Measurements from ENCODE around the gene CRACR2B.

CRACR2B gene

GRCh38 chr11:827146-827896 is 398 bp upstream of the CRACR2B start (continued):
- TF ChIP-seq SCRT2 (tag by site-specific recombination; IDR thresholded peaks at IDR 0.05) (peak; percentile 58), ZNF48 (tag by site-specific recombination; IDR thresholded peaks at IDR 0.05) (no peak), ZNF324 (tag by site-specific recombination; IDR thresholded peaks at IDR 0.05) (0 out of 2 replicates have a peak, but pooled peaks have one; percentile 29), ZBTB20 (tag by site-specific recombination; IDR thresholded peaks at IDR 0.05) (peak; percentile 80), ZNF555 (tag by site-specific recombination; conservative IDR thresholded peaks at IDR 0.05) (no peak), PATZ1 (tag by site-specific recombination; IDR thresholded peaks at IDR 0.05) (peak; percentile 72), ZNF600 (tag by site-specific recombination; IDR thresholded peaks at IDR 0.05) (peak; percentile 87), ZBTB44 (tag by site-specific recombination; IDR thresholded peaks at IDR 0.05) (no peak), ZNF629 (tag by site-specific recombination; IDR thresholded peaks at IDR 0.05) (no peak), ZNF366 (tag by site-specific recombination; conservative IDR thresholded peaks at IDR 0.05) (0 out of 2 replicates have a peak, but pooled peaks have one; percentile 37), ZNF37A (tag by site-specific recombination; IDR thresholded peaks at IDR 0.05) (no peak), ZFHX2 (tag by site-specific recombination; conservative IDR thresholded peaks at IDR 0.05) (peak; percentile 26; the same call in 1 of the 2 replicates), ZBTB1 (tag by site-specific recombination; IDR thresholded peaks at IDR 0.05) (no peak), GLIS2 (tag by site-specific recombination; IDR thresholded peaks at IDR 0.05) (peak; percentile 61), FEZF1 (tag by site-specific recombination; IDR thresholded peaks at IDR 0.05) (no peak), KLF1 (tag by site-specific recombination; IDR thresholded peaks at IDR 0.05) (0 out of 2 replicates have a peak, but pooled peaks have one; percentile 11)
- TF ChIP-seq, protein P1, sequence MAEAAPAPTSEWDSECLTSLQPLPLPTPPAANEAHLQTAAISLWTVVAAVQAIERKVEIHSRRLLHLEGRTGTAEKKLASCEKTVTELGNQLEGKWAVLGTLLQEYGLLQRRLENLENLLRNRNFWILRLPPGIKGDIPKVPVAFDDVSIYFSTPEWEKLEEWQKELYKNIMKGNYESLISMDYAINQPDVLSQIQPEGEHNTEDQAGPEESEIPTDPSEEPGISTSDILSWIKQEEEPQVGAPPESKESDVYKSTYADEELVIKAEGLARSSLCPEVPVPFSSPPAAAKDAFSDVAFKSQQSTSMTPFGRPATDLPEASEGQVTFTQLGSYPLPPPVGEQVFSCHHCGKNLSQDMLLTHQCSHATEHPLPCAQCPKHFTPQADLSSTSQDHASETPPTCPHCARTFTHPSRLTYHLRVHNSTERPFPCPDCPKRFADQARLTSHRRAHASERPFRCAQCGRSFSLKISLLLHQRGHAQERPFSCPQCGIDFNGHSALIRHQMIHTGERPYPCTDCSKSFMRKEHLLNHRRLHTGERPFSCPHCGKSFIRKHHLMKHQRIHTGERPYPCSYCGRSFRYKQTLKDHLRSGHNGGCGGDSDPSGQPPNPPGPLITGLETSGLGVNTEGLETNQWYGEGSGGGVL (tag by site-specific recombination; IDR thresholded peaks at IDR 0.05), result peak; percentile 93
- TF ChIP-seq, protein P2, sequence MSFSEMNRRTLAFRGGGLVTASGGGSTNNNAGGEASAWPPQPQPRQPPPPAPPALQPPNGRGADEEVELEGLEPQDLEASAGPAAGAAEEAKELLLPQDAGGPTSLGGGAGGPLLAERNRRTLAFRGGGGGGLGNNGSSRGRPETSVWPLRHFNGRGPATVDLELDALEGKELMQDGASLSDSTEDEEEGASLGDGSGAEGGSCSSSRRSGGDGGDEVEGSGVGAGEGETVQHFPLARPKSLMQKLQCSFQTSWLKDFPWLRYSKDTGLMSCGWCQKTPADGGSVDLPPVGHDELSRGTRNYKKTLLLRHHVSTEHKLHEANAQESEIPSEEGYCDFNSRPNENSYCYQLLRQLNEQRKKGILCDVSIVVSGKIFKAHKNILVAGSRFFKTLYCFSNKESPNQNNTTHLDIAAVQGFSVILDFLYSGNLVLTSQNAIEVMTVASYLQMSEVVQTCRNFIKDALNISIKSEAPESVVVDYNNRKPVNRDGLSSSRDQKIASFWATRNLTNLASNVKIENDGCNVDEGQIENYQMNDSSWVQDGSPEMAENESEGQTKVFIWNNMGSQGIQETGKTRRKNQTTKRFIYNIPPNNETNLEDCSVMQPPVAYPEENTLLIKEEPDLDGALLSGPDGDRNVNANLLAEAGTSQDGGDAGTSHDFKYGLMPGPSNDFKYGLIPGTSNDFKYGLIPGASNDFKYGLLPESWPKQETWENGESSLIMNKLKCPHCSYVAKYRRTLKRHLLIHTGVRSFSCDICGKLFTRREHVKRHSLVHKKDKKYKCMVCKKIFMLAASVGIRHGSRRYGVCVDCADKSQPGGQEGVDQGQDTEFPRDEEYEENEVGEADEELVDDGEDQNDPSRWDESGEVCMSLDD (tag by site-specific recombination; IDR thresholded peaks at IDR 0.05), result peak; percentile 64; the same call in 1 of the 2 replicates
- TF ChIP-seq, protein P3, sequence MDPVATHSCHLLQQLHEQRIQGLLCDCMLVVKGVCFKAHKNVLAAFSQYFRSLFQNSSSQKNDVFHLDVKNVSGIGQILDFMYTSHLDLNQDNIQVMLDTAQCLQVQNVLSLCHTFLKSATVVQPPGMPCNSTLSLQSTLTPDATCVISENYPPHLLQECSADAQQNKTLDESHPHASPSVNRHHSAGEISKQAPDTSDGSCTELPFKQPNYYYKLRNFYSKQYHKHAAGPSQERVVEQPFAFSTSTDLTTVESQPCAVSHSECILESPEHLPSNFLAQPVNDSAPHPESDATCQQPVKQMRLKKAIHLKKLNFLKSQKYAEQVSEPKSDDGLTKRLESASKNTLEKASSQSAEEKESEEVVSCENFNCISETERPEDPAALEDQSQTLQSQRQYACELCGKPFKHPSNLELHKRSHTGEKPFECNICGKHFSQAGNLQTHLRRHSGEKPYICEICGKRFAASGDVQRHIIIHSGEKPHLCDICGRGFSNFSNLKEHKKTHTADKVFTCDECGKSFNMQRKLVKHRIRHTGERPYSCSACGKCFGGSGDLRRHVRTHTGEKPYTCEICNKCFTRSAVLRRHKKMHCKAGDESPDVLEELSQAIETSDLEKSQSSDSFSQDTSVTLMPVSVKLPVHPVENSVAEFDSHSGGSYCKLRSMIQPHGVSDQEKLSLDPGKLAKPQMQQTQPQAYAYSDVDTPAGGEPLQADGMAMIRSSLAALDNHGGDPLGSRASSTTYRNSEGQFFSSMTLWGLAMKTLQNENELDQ (tag by site-specific recombination; IDR thresholded peaks at IDR 0.05; ENCODE audit: low read depth), result no peak
- TF ChIP-seq, protein P4, sequence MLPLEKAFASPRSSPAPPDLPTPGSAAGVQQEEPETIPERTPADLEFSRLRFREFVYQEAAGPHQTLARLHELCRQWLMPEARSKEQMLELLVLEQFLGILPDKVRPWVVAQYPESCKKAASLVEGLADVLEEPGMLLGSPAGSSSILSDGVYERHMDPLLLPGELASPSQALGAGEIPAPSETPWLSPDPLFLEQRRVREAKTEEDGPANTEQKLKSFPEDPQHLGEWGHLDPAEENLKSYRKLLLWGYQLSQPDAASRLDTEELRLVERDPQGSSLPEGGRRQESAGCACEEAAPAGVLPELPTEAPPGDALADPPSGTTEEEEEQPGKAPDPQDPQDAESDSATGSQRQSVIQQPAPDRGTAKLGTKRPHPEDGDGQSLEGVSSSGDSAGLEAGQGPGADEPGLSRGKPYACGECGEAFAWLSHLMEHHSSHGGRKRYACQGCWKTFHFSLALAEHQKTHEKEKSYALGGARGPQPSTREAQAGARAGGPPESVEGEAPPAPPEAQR (tag by site-specific recombination; IDR thresholded peaks at IDR 0.05), result no peak

Measured in HEK293 (cell line).